ENCODE measurements around the gene NT5C.

DNA sequence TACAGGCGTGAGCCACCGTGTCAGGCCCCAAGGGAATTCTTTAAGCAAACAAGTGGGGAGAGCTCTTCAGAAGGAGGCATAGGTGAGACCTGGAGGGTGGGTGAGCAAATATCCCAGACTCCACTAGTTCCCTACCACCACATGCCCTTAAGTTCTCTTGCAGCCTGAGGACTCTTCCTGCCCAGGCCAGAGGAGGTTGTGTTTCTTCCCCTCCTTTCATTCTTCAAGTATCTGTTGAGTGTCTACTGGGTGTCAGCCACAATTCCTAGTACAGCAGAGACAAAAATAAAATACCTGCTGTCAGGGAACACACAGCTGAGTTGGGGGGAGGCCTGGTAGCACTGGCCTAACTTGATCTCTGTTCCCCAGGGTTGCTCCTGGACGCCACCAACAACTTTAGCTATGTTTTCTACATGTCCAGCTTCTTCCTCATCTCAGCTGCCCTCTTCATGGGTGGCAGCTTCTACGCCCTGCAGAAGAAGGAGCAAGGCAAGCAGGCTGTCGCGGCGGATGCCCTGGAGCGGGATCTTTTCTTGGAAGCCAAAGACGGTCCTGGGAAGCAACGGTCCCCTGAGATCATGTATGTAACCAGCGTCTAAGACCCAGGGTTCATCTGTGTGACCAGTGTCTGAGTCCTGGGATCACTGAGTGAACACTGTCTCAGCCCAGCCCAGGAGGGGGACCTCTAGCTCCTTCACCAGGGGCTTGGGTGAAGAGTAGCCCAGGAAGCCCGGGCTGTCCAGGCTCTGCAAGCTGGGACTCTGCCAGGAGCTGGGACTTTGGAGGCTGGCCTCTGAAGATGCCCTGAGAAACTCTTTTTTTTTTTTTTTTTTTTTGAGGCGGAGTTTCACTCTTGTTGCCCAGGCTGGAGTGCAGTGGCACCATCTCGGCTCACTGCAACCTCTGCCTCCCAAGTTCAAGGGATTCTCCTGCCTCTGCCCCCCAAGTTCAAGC lies 27.7 kb downstream of the NT5C start:
- TF ChIP-seq, protein P1, sequence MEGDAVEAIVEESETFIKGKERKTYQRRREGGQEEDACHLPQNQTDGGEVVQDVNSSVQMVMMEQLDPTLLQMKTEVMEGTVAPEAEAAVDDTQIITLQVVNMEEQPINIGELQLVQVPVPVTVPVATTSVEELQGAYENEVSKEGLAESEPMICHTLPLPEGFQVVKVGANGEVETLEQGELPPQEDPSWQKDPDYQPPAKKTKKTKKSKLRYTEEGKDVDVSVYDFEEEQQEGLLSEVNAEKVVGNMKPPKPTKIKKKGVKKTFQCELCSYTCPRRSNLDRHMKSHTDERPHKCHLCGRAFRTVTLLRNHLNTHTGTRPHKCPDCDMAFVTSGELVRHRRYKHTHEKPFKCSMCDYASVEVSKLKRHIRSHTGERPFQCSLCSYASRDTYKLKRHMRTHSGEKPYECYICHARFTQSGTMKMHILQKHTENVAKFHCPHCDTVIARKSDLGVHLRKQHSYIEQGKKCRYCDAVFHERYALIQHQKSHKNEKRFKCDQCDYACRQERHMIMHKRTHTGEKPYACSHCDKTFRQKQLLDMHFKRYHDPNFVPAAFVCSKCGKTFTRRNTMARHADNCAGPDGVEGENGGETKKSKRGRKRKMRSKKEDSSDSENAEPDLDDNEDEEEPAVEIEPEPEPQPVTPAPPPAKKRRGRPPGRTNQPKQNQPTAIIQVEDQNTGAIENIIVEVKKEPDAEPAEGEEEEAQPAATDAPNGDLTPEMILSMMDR (IDR thresholded peaks at IDR 0.05): no peak
- TF ChIP-seq POLR2A (IDR thresholded peaks at IDR 0.05): no peak
